Immature natural killer cell (primary cell): ENCODE measurements around the gene MGAT4A. TPM values are rescaled to one million over a fixed set of nuclear protein-coding genes. Genes with fewer than 3 reads are reported as not detected.
A peak's percentile ranks its signal among the peaks of the same experiment; 100 is the strongest.

Source experiments
- DNase-seq, 3 donors: peaks; one replicate each; pipeline ENCODE4 v3.0.0; 2022; ENCODE audit warnings: mixed read lengths in 1 of 3
- H3K27ac Mint-ChIP-seq, 6 donors: one replicate each; pipeline ENCODE4 v1.8.0; 2020; ENCODE audit warnings: mixed read lengths in 6 of 6, mild to moderate bottlenecking in 5 of 6, inconsistent platforms in 4 of 6, moderate library complexity in 3 of 6
- H3K27me3 Mint-ChIP-seq, 3 donors: one replicate each; pipeline ENCODE4 v1.8.0; 2020 to 2021; ENCODE audit warnings: low read depth in 3 of 3, mild to moderate bottlenecking in 3 of 3, mixed read lengths in 3 of 3, moderate library complexity in 3 of 3, inconsistent platforms in 1 of 3
- H3K36me3 Mint-ChIP-seq, 3 donors: one replicate each; pipeline ENCODE4 v1.8.0; 2020; ENCODE audit warnings: mixed read lengths in 3 of 3, inconsistent platforms in 2 of 3, mild to moderate bottlenecking in 2 of 3
- H3K4me1 Mint-ChIP-seq, 2 donors: one replicate each; pipeline ENCODE4 v1.8.0; 2020; ENCODE audit warnings: inconsistent platforms in 2 of 2, mild to moderate bottlenecking in 2 of 2, mixed read lengths in 2 of 2, moderate library complexity in 1 of 2
- H3K4me3 Mint-ChIP-seq, 5 donors: one replicate each; pipeline ENCODE4 v1.8.0; 2020; ENCODE audit warnings: mild to moderate bottlenecking in 5 of 5, mixed read lengths in 5 of 5, inconsistent platforms in 3 of 5, moderate library complexity in 3 of 5
- H3K9me3 Mint-ChIP-seq, 6 donors: one replicate each; pipeline ENCODE4 v1.8.0; 2020; ENCODE audit warnings: mild to moderate bottlenecking in 6 of 6, mixed read lengths in 6 of 6, inconsistent platforms in 4 of 6, moderate library complexity in 3 of 6
- polyA plus RNA-seq, 3 donors: library from polyadenylated mRNA; unstranded; fragments of 300-500 nt; fragmentation: Illumina TruSeq; gene quantifications; one replicate each; pipeline ENCODE4 v1.2.3, GENCODE V29; 2021

The MGAT4A gene
- 100 to 1,000 TPM; 113 to 155 (median 128) TPM for polyA plus RNA-seq

DNA sequence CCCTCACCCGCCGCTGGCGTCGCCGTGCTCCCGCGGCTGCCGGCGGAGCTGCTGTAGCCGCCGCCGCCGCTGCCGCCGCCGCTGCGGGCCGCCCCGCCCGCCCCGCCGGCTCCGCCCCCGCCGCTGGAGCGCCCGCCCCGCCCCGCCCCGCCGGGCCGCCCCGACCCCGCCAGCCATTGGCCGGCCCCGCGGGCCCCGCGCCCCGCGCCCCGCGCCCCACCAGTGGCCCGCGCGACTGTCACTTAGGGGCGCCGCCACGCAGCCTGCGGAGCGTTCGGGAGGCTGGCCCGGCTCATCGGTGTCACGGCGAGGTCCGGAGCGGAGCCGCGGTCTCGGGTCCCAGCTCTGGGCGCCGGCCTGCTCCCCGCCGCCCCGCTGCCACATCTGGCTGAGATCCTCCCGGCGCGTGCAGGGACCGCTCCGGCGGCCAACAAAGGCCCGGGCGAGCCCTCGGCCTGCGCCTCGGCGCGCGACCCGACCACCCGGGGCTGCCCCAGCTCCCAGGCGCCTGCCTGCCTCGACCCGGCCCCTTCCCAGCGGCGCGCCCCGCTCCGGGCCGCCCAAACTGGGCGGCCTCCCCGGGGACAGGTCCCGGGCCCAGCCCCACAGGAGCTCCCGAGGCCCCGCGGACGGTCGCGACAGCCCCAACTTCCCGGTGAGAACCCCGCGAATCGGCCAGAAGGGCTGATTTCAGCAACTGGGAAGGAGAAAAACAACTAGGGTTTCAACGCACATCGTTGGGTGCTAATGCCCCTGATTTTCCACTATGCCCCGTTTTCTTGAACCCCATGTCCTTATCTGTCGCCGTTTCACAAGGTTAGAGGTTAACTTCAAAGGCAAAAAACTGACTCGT is at the start of gene MGAT4A:
Gene MGAT4A, minus strand, starts transcription at position 92 of the 853 bp plus-strand sequence. CDS start 4,800 bp downstream, outside the sequence.
- no peaks in the 10 kb centered on the region for H3K36me3 Mint-ChIP-seq
- peak; percentile 84 to 86 (median 84) for DNase-seq
- H3K4me1 Mint-ChIP-seq = peaks cover 57 to 74% of the 10 kb centered on the region in 2 donors
- peak within 1 kb of the TSS; percentile 86 to 94 (median 90) for H3K4me3 Mint-ChIP-seq
- H3K9me3 Mint-ChIP-seq = no peaks in the 10 kb centered on the region
- H3K27me3 Mint-ChIP-seq = peaks cover 0 to 15% (median 2%) of the 10 kb centered on the region in 3 donors
- peak within 1 kb of the TSS; percentile 74 to 96 (median 91) for H3K27ac Mint-ChIP-seq

DNA sequence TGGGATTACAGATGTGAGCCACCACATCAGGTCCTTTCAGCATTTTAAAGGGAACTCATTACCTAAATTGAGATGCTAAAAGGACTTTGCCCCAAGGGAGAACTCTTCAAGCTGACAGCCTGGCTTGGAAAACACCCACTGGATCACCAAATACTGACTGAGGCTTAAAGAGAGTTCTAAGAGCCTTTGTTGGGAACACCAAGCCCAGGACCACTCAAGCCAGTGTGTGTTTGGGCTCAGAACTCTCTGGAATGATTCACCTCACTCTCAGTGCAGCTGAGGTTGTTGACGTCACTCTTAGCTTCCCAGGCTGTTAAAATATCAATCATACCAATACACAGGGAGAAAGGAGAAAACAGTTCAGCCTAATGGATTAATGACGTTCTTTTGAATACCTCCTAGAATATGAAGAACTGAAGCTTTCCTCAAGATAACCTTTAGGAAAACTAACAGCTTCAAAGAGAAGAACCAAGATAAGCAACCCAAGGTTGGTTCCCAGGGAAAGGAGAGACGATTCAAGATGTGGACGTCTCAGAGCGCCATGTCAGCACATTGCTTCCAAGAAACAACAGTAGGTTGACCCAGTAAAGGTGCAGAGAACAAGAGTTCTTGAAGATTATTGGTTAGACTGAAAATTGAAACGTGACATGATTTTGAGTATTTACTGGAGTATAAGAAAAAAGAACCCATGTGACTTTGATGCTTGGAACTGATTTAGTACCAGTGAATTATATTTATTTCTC is 48.0 kb upstream of the MGAT4A start:
- Mint-ChIP-seq H3K4me3 (no peak overlapping the region), H3K36me3 (peaks cover 6 to 15% (median 10%) of the 10 kb centered on the region in 3 donors), H3K27ac (no peak overlapping the region), H3K9me3 (peaks cover 3 to 16% (median 12%) of the 10 kb centered on the region in 6 donors), H3K4me1 (peaks cover 0 to 2% of the 10 kb centered on the region in 2 donors), H3K27me3 (peaks cover 2 to 7% (median 2%) of the 10 kb centered on the region in 3 donors)
- no peak for DNase-seq

DNA sequence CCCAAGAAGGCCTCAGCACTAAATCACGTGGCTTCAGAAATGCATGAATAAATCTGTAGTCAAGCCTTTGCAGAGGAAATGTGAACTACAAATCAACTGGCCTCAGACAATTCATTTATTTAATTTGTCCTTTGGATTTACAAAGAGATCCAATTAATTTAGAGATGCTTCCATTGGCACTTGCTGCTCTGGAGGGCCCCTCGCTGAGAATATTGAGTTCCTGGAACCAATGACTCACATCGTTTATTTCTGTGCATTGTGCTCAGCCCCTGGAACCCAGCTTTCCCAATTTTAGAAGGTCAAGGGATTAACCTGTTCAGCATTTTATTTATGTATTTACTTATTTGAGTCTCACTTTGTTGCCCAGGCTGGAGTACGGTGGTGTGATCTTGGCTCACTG is 47.2 kb upstream of the MGAT4A start:
- Mint-ChIP-seq H3K27me3 (peaks cover 2 to 7% (median 2%) of the 10 kb centered on the region in 3 donors), H3K36me3 (peaks cover 6 to 15% (median 10%) of the 10 kb centered on the region in 3 donors), H3K4me1 (peaks cover 6 to 9% of the 10 kb centered on the region in 2 donors), H3K4me3 (no peak overlapping the region), H3K27ac (no peak overlapping the region), H3K9me3 (peaks cover 3 to 16% (median 12%) of the 10 kb centered on the region in 6 donors)
- DNase-seq = no peak

DNA sequence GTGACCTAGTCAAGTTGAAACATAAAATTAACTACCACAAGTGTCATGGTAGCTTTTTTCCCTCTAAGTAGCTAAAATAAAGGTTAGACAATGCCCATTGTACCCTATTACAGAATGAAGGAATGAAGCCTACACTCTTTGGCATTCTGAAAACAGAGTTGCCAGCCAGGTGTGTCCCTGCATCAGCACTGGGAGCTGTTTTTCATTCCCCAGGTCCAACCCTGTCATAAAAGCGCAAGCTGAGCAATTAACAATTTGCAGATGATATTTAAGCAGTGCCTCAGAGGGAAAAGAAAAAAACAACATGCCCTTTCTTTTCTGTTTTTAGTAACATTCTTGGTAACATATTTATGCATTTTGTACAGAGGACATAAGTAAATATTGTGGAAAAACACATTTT is 46.8 kb upstream of the MGAT4A start:
- H3K4me3 Mint-ChIP-seq = no peak overlapping the region
- H3K36me3 Mint-ChIP-seq = peaks cover 6 to 15% (median 10%) of the 10 kb centered on the region in 3 donors
- H3K4me1 Mint-ChIP-seq = peaks cover 10 to 12% of the 10 kb centered on the region in 2 donors
- H3K27me3 Mint-ChIP-seq = peaks cover 2 to 7% (median 2%) of the 10 kb centered on the region in 3 donors
- DNase-seq = no peak
- peaks cover 3 to 16% (median 12%) of the 10 kb centered on the region in 6 donors for H3K9me3 Mint-ChIP-seq
- no peak overlapping the region for H3K27ac Mint-ChIP-seq

DNA sequence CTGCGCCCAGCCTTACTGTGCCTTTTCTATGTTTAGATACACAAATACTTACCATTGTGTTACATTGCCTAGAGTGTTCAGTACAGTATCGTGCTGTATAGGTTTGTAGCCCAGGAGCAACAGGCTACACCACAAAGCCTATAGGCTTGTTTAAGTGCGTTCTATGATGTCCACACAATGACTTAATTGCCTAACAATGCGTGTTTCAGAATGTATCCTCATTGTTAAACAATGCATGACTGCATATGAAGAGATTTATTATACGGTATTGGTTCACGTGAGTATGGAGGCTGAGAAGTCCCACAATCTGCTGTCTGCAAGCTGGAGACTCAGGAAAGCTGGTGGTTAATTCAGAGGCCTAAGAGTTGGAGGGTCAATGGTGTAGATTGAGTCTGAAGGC is 46.1 kb upstream of the MGAT4A start:
- Mint-ChIP-seq H3K4me1 (peaks cover 16 to 19% of the 10 kb centered on the region in 2 donors), H3K36me3 (peaks cover 4 to 9% (median 6%) of the 10 kb centered on the region in 3 donors), H3K27ac (no peak overlapping the region), H3K4me3 (no peak overlapping the region), H3K27me3 (peaks cover 2 to 6% (median 2%) of the 10 kb centered on the region in 3 donors), H3K9me3 (peaks cover 3 to 11% (median 9%) of the 10 kb centered on the region in 6 donors)
- DNase-seq = no peak

DNA sequence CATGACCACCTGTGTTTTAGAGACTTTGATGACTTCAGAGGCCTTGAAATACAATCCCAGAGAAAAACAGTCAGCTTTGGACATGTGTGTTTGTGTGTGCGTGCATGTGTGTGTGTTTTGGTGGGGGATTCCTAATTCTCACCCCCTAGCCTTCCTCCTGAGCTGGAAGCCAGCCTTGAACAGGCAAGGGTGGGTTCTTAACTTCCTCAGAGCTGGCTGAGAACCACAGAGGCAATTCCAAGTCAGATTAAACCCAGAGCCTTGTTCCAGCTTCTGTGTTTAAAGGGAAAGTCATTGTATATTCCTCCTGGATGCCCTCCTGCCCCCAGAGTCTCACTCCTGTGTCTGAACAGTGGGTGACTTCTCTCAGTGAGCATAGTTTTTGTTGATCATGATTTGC is 45.2 kb upstream of the MGAT4A start:
- Mint-ChIP-seq H3K27me3 (peaks cover 0 to 4% (median 2%) of the 10 kb centered on the region in 3 donors), H3K9me3 (peaks cover 0 to 2% (median under 1%) of the 10 kb centered on the region in 6 donors), H3K4me3 (no peak overlapping the region), H3K27ac (no peak overlapping the region), H3K4me1 (peaks cover 26 to 28% of the 10 kb centered on the region in 2 donors), H3K36me3 (peaks cover 0 to 4% (median 0%) of the 10 kb centered on the region in 3 donors)
- no peak for DNase-seq

DNA sequence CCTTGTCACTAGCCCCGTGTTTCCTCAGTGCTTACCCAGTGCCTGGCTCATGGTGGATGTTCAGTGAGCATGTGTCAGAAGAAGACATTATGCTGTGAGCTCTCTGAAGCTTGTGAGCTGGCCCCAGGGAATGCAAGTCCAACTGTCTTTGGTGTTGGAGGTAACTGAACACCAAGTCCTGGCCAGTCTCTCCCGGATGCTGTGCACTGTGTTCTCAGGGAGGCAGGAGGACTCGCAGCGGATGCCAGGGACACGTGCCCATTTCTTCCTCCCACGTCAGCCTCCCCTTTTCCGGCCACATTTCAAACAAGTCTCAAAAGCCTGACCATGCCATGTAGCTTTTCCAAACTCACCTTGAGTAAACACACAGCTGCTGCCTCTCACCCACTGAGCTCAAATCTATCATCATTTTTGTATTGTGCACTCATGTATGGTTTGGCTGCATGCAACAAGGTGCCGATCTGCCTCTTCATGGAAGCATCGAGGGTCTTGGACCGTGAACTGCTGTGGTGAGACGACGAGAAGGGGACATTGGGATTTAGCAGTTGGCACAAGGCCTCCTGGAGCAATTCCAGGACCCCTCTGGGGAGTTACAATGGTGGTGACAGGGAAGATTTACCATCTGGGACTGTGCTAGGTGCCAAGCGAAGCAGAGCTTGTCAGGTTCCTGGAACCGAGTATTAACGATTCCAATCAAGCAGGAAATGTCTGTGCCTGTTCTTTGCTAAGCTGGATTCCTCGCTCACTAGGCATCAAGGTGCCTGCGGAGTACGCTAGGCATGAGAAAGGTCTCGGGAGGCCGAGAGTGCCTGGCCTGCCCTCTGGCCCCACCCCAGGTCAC is 44.4 kb upstream of the MGAT4A start:
- peaks cover 2 to 6% (median 3%) of the 10 kb centered on the region in 3 donors for H3K27me3 Mint-ChIP-seq
- H3K4me1 Mint-ChIP-seq = peaks cover 32 to 36% of the 10 kb centered on the region in 2 donors

DNA sequence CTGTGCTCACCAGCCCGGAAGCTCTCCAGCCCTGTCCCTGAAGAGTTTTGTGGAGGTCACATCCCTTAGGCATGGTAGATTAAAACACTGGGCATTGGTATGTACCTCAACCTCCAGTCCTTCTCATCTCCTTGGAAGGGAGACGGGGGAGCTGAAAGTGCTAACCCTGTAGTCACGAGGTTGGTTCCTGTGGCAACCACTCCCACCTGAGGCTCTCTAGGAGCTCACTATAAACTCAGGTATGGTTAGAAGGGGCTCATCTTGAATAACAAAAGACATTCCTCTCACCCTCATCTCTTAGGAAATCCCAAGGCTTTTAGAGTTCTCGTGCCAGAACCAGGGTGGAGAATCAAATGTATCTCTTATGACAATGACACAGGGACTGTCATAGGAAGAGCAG is 43.0 kb upstream of the MGAT4A start:
- Mint-ChIP-seq H3K4me3 (no peak overlapping the region), H3K4me1 (peaks cover 47 to 49% of the 10 kb centered on the region in 2 donors), H3K36me3 (peaks cover 0 to 4% (median 0%) of the 10 kb centered on the region in 3 donors), H3K27me3 (peaks cover 3 to 6% (median 4%) of the 10 kb centered on the region in 3 donors), H3K9me3 (no peaks in the 10 kb centered on the region), H3K27ac (peak overlapping the region; percentile 26 to 97 (median 93))
- no peak for DNase-seq

More for the DNA sequence above, 44.4 kb upstream of the MGAT4A start:
- peak overlapping the region in 2 of 6 donors; percentile 28 to 51 for H3K27ac Mint-ChIP-seq
- no peak for DNase-seq
- H3K9me3 Mint-ChIP-seq = peaks cover 0 to 2% (median 0%) of the 10 kb centered on the region in 6 donors
- no peak overlapping the region for H3K4me3 Mint-ChIP-seq
- H3K36me3 Mint-ChIP-seq = peaks cover 0 to 4% (median 0%) of the 10 kb centered on the region in 3 donors

DNA sequence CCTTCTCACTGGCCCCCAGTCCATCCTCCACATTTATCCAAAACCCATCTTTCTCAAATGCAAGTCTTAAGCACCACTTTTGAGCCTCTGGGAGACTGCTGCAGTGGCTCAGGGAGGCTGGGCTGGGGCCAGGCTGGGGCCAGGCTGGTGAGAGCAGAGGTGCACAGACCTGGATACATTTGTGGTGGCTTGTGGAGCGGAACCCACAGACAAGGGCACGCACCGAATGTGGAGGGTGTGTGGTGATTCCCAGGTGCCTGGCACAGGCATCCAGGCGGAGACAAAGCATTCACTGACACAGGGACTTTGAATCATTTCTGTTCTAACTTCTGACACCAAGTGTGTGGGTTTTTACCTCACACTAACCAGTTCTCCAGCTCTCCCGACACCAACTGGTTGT is 42.2 kb upstream of the MGAT4A start:
- peaks cover 3 to 6% (median 3%) of the 10 kb centered on the region in 3 donors for H3K27me3 Mint-ChIP-seq
- DNase-seq = no peak
- peak overlapping the region; percentile 92 to 99 (median 96) for H3K27ac Mint-ChIP-seq
- peaks cover 54 to 56% of the 10 kb centered on the region in 2 donors for H3K4me1 Mint-ChIP-seq
- H3K36me3 Mint-ChIP-seq = peaks cover 0 to 4% (median 0%) of the 10 kb centered on the region in 3 donors
- peak overlapping the region; percentile 65 to 92 (median 78) for H3K4me3 Mint-ChIP-seq
- no peaks in the 10 kb centered on the region for H3K9me3 Mint-ChIP-seq

DNA sequence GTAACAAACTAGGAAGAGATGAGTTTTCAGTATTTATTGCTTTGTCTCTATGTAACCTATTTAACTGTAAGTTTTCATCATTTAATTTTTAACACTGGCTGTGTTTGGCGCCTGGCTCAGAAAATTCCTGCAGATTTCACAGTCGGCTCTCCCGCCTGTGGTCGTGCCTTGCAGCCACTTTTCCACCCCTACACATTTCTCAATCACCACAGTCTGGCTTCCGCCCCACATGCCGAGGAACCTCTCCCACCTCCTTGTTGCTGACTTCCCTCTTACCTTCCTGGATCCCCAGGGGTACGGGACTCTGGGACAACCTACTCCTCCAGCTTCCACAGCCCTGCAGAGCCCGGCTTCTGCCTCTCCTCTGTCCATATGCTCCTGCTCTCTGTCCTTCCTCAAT is 41.6 kb upstream of the MGAT4A start:
- peak overlapping the region; percentile 92 to 99 (median 96) for H3K27ac Mint-ChIP-seq
- H3K27me3 Mint-ChIP-seq = peaks cover 3 to 6% (median 3%) of the 10 kb centered on the region in 3 donors
- peaks cover 0 to 4% (median 0%) of the 10 kb centered on the region in 3 donors for H3K36me3 Mint-ChIP-seq
- peaks cover 61% of the 10 kb centered on the region in 2 donors for H3K4me1 Mint-ChIP-seq
- H3K9me3 Mint-ChIP-seq = no peaks in the 10 kb centered on the region
- H3K4me3 Mint-ChIP-seq = peak overlapping the region; percentile 75 to 92 (median 83)
- DNase-seq = no peak

DNA sequence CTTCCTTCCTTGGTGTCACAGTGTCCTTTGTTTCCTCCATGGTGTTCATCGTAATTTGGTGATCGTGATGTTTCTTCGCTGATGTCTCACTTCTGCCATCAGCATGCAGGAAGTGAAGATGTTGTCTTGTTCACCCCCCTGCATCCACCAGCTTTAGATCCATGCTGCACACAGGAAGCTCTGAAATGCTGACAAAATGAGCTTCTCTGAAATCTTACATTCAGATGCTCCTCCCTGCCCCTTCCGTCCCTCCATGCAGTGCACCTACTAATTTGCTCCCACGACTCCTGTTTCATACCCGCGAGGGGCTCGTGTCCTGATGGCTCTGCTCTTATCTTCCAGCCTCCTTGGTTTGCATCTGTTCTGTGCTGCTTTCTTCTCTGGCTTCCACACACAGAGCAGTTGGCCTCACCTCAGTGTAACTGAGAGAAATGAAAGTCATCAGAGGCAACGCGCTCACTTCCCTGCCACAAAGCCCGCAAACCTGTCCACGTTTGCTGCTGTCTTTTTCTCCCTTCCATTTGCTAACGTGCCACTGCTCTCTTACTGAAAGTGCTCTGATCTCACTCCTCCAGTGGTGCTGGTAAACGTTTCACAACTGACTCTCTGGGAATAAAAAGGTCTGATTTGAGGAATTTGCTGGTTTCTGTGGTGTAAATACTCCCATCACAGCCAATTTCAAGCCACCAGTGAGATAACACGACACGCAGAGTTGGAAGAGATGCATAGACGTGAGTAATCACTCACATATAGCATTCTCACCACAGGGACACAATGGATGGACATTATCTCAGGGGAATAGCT is 41.0 kb upstream of the MGAT4A start:
- Mint-ChIP-seq H3K27ac (peak overlapping the region; percentile 92 to 99 (median 96)), H3K4me3 (peak overlapping the region; percentile 75 to 92 (median 83)), H3K27me3 (peaks cover 3 to 6% (median 3%) of the 10 kb centered on the region in 3 donors), H3K36me3 (peaks cover 0 to 4% (median 0%) of the 10 kb centered on the region in 3 donors), H3K4me1 (peaks cover 64 to 66% of the 10 kb centered on the region in 2 donors), H3K9me3 (no peaks in the 10 kb centered on the region)
- peak; percentile 63 to 77 (median 71) for DNase-seq

DNA sequence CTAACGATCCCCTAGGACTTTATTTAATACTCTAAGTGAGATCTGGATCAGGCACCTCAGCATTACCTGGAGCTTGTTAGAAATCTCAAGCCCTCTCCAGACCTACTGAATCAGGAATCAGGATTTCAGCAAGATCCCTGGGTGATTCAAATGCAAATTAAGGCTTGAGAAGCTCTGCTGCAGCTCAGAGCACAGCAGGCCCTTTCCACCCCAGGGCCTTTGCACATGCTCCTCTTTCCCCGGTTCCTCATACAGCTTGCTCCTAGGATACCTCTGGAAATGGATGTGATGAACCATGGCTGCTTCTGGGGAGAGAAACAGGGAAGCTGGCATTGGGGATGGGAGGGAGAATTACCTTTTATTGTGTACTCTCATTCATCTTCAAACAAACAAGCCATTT is 40.3 kb upstream of the MGAT4A start:
- Mint-ChIP-seq H3K4me3 (peak overlapping the region; percentile 78 to 92 (median 85)), H3K27me3 (peaks cover 3 to 6% (median 3%) of the 10 kb centered on the region in 3 donors), H3K9me3 (no peaks in the 10 kb centered on the region), H3K36me3 (peaks cover 0 to 4% (median 0%) of the 10 kb centered on the region in 3 donors), H3K4me1 (peaks cover 69 to 71% of the 10 kb centered on the region in 2 donors), H3K27ac (peak overlapping the region; percentile 92 to 99 (median 96))
- no peak for DNase-seq
